Stimulated activated CD4-positive, alpha-beta T cell treated with anti-CD3 and anti-CD28 coated beads, Interleukin-1b, Interleukin-23, amount 100 ng/mL, for 48 hours (primary cell): Measurements from ENCODE around the gene PKD1L1.
A peak's percentile ranks its signal among the peaks of the same experiment; 100 is the strongest.
"Not testable (repeated sequence)": the region's sequence is repeated elsewhere in the genome, so short reads cannot be mapped to it uniquely, and the experiment has no call there.

Experiments
- DNase-seq: peaks from one replicate; pipeline ENCODE4 v3.0.0-alpha.2; 2020

The PKD1L1 gene

GRCh38 chr7:47937065-47937687, 11.1 kb downstream of the PKD1L1 start:
- DNase-seq: peak; percentile 7

- DNase-seq: no peak
Measured at GRCh38 chr7:47936323-47936722, 11.9 kb downstream of the PKD1L1 start.

DNA sequence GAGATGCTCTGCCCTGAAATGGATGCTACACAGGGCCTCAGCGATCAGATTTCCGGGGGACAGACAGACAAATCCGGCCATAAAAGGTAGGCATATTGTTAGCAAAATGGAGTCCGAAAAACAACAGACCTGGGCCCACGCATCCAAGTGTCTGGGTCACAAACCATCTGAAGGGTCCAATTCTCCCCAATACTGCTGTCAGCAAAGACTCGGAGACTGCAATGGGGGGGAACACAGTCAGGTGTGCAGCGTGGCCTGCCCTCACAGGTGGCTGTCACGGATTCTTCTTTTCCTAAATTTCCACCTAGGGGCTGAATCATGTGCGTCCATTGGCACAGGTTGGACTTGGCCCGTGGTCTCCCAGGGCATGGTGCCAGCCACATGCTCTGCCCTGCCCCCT, 12.9 kb downstream of the PKD1L1 start:
- no peak for DNase-seq

DNA sequence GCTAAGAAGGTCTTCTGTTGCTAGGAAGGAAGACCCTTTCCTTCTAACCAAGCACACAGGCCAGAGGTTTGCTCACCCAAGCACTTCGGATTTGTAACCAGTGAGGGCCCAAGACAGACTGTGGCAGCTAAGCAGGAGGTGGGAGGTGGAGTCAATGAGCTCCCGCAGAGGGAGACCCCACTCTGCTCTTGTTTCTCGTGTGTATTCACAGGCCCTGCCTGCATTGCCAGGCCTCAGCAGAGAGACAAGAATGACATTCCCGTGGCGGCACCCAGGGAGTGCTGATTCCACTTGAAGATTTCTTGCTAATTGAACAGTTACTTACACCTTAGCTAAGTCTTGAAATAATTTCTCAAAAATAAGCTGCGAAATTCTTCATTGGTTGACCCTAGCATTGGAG, 13.4 kb downstream of the PKD1L1 start:
- no peak for DNase-seq

DNA sequence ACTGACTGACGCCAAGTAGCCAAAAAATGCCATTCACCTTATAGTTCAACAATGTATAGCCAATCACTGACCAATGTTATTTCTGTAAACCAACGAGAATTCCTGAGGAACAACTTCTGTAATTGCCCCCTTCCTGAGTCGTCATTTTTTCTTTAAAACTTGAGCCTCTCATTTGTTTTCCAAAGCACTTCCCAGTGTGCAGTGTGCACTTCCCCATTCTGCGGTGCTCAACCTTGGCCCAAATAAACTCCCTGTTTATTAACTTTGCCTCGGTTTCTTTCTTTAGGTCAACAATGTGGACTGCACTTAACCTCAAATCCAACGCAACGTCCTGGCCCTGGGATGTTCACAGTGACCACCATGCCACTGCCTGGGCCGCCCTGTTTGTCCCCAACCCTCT, 15.1 kb downstream of the PKD1L1 start:
- DNase-seq: no peak

DNA sequence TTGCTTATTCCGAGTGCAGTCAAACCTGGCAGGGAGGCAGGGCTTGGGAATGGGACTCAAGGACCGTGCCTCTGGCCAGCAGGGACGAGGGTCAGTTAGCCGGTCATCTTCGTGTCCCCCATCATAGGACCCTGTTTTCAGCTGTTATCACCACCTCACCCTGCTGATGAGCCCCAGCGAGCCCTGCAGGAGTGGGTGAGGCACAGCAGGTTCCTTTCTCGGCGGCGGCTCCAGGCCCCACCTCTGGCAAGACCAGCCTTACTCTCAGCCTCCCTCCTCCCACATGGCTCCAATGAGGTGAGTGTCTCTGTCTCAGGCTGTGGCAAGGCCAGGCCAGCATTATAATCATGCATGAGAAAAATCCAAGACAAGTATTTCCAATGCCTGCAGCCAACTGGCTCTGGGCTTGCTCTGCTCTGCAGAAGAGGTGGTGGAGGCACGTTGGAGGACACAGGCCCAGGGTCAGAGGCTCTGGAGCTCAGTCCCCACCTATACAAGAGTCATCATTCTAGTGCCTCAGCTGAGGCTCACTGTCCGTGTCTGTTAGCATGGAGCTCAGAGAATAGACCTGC, 15.7 kb downstream of the PKD1L1 start:
- no peak for DNase-seq

GRCh38 chr7:47932016-47932415, 16.2 kb downstream of the PKD1L1 start:
- no peak for DNase-seq

DNA sequence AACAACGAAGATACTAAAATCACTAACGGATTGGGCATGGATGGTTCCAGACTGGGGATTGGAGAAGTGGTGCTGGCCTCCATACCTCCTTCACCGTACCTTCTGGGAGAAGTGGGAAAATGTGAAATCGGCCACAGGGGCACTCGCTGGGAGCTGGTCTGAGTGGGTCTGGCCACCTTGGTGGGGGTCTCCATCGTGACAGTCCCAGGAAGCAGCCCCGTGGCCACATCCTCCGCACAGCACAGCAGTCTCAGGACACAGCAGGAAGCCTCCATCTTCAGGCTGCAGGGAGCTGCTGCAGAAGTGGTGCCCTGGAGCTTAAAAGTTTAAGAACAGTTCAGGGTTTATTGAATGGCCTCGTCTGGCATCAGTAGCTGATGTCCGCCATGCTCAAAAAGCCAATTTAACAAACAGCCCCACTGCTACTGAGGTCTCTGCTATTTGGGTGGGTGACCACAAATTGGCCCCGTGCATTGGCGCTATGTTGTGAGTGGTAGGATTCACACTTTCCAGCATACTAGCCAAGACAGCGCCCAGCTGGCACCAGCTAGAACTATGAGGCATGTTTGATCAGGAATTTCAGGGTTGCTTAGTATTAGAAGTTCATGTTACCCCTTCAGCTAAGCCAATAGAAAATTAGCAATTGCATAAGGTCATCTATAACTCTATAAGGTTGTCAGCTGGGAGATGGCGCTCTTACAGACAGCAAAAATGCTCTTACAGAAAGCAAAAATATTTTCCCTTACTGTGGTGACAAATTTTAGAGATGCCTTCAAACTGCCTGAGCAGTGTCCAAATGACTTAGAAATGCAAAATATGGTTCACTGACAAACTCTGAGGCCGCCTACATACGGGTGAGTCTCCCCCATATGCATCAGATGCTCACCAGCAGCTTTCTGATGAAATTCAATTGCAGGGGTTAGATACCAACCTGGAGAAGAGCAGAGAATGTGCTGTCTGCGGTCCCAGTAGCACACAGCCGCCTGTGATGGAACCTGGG, 17.0 kb downstream of the PKD1L1 start:
- no peak for DNase-seq

DNA sequence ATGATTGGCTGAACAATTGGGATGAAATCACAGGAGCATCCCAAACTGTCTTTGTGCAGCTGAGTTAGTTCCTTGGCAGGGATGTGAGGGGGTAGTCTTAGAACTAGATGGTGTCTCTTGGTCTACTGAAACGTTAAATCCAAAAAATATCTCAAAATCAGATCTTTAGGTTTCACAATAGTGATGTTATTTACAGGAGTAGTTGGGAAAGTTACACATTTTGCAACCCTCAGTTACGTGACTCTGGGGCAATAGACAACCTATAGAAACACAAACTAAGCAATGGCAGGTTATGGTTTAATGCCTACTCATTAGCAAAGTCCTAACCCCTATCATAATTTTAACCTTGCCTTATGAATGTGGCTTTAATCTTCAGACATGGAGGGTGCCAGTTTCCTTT, 24.0 kb downstream of the PKD1L1 start:
- DNase-seq: no peak

DNA sequence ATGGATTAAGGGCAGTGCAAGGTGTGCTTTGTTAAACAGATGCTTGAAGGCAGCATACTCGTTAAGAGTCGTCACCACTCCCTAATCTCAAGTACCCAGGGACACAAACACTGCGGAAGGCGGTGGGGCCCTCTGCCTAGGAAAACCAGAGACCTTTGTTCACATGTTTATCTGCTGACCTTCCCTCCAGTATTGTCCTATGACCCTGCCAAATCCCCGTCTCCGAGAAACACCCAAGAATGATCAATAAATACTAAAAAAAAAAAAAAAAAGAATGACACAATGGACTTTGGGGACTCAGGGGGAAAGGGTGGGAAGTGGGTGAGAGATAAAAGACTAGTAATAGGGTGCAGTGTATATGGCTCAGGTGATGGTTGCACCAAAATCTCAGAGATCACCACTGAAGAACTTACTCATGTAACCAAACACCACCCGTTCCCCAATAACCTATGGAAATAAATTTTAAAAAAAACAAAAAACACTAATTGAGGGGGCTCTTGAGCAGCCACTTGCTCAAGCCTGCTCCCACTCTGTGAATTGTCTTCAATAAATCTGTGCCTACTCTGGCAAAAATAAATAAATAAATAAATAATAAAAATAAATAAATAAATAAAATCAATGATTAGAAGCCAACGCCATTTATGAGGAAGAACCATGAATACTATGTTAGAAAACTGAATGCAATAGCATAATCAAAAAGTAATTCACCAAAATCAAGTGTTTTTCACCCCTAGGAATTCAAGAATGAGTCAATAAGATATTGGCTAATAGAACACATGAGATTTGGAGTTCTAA, 25.0 kb downstream of the PKD1L1 start:
- not testable (repeated sequence) for DNase-seq

DNA sequence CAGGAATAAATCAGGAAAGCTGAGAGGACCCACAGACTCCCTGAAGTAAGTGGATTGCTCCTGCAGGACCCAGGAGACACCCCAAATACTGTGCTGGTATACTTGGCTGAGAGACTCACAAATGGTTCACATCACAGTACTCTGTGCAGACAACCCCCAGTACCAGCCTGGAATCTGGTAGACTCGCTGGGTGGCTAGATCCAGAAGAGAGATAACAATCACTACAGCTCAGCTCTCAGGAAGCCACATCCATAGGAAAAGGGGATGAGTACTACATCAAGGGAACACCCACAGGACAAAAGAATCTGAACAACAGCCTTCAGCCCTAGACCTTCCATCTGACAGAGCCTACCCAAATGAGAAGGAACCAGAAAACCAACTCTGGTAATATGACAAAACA, 31.8 kb downstream of the PKD1L1 start:
- not testable (repeated sequence) for DNase-seq

- DNase-seq: no peak
Measured at GRCh38 chr7:47915616-47915976, 32.7 kb downstream of the PKD1L1 start.

GRCh38 chr7:47914717-47915615, 33.3 kb downstream of the PKD1L1 start:
- DNase-seq: no peak

DNA sequence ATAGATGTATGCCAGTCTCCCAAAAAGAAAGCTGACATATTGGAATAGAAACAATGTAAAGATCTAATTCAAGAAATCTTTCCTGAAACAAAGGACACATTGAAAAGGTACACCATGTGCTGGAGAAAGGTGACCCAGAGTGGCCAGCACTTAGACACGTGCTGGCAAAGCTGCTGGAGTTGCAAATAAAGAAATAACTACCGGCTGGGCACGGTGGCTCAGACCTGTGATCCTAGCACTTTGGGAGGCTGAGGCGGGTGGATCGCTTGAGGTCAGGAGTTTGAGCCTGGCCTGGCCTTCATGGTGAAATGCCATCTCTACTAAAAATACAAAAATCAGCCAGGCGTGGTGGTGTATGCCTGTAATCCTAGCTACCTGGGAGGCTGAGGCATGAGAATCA, 35.9 kb downstream of the PKD1L1 start:
- no peak for DNase-seq

GRCh38 chr7:47908720-47909119, 39.5 kb downstream of the PKD1L1 start:
- no peak for DNase-seq

- DNase-seq: no peak
Measured at GRCh38 chr7:47907981-47908616, 40.2 kb downstream of the PKD1L1 start.

DNA sequence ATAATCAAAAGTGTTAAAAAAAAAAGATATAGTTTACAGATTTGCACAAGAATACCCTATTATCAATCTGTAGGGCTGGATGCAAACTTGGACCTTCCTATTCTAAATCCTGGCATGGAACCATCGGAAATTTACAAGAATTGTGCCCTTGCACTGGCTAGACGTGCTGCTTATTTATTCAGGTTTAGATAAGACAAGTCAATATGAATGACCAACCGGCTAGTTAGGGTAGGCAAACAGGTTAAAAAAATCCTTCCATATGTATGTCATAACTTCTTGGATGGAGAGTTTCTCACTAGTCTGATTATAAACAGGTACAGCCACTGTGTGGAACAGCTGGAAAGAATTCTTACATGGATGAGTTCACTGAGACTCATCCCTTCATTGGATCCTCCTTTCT, 41.4 kb downstream of the PKD1L1 start:
- DNase-seq: no peak

DNA sequence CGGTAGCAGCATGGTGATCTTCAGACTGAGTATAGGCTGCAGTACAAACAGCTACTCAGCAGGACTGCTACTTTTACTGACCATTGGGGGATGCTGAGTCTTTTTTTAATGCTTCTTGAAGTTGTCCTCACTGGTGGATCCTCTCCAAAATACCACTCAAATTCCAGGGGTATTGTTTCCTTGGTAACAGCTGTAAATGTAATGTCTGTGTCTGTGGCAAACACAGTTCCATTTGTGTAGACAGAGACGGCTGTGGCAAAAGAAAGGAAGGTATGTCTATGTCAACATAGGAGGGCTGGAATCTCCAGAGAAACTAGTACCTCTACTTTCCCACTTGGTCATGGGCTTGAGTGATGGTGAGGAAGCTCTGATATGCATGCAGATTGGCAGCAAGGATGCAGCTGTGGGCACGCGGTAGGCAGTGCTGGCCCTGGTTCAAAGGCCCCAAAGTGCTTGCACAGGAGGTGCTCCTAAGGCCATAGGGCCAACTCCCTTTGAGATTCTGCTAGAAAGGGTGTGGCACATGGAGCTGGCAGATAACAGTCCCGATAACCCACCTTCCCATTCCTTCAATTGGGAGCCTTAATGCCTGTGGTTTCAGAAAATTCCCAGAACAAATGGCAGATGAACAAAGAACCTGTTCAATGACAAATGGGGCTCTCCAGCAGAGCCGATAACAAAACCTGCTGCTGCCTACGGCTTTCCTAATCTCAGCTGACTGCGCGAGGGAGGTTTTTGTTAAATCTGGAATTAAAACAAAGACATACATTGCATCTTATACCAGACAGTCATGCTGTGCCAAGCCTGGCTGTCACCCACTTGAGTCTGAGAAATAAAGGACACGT, 43.0 kb downstream of the PKD1L1 start:
- no peak for DNase-seq

- DNase-seq: no peak
Measured at GRCh38 chr7:47902013-47902412, 46.3 kb downstream of the PKD1L1 start.

- no peak for DNase-seq
Measured at GRCh38 chr7:47901542-47901941, 46.7 kb downstream of the PKD1L1 start.

- DNase-seq: no peak
Measured at GRCh38 chr7:47897831-47898230, 50.4 kb downstream of the PKD1L1 start.
